Activated CD4-positive, alpha-beta T cell treated with anti-CD3 and anti-CD28 coated beads, Interleukin-2, amount 10 ng/mL, durations not matched to agents 7 days and 5 days (primary cell): Measurements from ENCODE around the gene CAST. TPM values are rescaled to one million over a fixed set of nuclear protein-coding genes. Genes with fewer than 3 reads are reported as not detected.
"Not testable (repeated sequence)": the region's sequence is repeated elsewhere in the genome, so short reads cannot be mapped to it uniquely, and the experiment has no call there.

Experiments
- CTCF ChIA-PET: fragments of 350-600 bp; sonication (Branson Sonifier 250); formaldehyde crosslinking; loops from one replicate; lab custom pipeline; 2021; ENCODE audit warnings: antibody characterized with exemption; lab: Charles Lee
- POLR2A ChIA-PET: fragments of 350-600 bp; sonication (Branson Sonifier 250); formaldehyde crosslinking; loops from one replicate; lab custom pipeline; 2021; ENCODE audit warnings: antibody characterized with exemption; lab: Charles Lee
- DNase-seq: peaks from one replicate; pipeline ENCODE4 v3.0.0-alpha.2; 2020
- H3K27ac Mint-ChIP-seq: one replicate; pipeline ENCODE4 v1.8.0; 2021; ENCODE audit warnings: mild to moderate bottlenecking, moderate library complexity, mixed read lengths
- H3K27me3 Mint-ChIP-seq: one replicate; pipeline ENCODE4 v1.8.0; 2021; ENCODE audit warnings: mixed read lengths
- H3K36me3 Mint-ChIP-seq: one replicate; pipeline ENCODE4 v1.8.0; 2021; ENCODE audit warnings: low read depth, mixed read lengths
- H3K4me1 Mint-ChIP-seq: one replicate; pipeline ENCODE4 v1.8.0; 2021; ENCODE audit warnings: mixed read lengths
- H3K4me3 Mint-ChIP-seq: one replicate; pipeline ENCODE4 v1.8.0; 2021; ENCODE audit warnings: mild to moderate bottlenecking, moderate library complexity, mixed read lengths
- H3K9me3 Mint-ChIP-seq: one replicate; pipeline ENCODE4 v1.8.0; 2021; ENCODE audit warnings: mixed read lengths
- total RNA-seq, 2 experiments: library from RNA; stranded (reverse); gene quantifications; one replicate each; pipeline ENCODE4 v1.2.3, GENCODE V29; 2021

CAST gene, protein sequence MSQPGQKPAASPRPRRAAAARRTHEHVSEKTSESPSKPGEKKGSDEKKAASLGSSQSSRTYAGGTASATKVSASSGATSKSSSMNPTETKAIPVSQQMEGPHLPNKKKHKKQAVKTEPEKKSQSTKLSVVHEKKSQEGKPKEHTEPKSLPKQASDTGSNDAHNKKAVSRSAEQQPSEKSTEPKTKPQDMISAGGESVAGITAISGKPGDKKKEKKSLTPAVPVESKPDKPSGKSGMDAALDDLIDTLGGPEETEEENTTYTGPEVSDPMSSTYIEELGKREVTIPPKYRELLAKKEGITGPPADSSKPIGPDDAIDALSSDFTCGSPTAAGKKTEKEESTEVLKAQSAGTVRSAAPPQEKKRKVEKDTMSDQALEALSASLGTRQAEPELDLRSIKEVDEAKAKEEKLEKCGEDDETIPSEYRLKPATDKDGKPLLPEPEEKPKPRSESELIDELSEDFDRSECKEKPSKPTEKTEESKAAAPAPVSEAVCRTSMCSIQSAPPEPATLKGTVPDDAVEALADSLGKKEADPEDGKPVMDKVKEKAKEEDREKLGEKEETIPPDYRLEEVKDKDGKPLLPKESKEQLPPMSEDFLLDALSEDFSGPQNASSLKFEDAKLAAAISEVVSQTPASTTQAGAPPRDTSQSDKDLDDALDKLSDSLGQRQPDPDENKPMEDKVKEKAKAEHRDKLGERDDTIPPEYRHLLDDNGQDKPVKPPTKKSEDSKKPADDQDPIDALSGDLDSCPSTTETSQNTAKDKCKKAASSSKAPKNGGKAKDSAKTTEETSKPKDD
- 100 to 1,000 TPM; 178 to 218 TPM for total RNA-seq

DNA sequence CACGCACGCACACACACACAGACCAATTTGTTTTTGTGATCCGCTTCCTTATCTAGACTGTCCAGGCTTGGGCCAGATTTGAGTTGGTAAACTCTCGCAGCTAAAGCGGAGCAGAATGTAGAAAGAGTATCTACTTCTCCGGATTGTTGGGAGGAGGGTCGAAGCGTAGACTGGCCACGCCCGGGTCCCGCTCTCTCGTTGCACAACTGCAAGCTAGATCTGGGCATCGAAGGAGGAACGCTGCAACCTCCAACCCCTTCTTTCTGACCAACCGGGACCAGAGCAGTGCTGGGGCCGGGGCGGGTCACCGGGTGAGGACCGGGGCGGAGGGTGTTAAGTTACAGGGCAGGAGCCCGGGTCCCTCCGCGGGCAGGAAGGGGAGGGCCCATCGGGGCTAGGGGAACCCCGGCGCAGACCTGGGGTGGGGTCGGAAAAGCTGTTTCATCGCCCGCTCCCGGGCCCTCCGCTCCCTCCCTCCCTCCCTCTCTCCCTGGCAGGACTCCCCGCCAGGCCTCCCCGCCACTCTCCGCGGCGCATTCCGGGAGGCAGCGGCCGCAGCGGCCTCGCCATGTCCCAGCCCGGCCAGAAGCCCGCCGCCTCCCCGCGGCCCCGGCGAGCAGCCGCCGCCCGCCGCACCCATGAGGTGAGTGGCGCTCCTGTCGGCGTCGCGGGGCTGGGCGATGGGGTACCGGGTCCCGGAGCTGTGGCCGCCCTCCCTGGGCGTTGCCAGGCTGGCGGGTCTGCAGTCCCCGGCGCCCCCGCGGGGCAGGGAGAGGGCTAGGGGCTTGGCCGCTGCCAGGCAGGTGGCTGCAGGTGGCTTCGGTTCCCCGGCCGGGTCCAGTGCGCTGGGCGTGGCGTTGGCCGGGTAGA lies at the start of gene CAST:
Gene CAST (plus strand): TSS at position 522 of the 870 bp plus-strand sequence. CDS start 47 bp downstream, at position 569.
- H3K4me3 Mint-ChIP-seq: peak within 1 kb of the TSS; percentile 96
- H3K9me3 Mint-ChIP-seq: no peaks in the 10 kb centered on the region
- DNase-seq: peak; percentile 84
- POLR2A ChIA-PET: interaction anchor here (0.6 to 1.0 kb wide), 3 partner anchors 39 to 221 kb away, joined by 3 to 4 read pairs (median 3); no protein-coding TSS in a partner anchor
- CTCF ChIA-PET: interaction anchor here (0.5 to 1.3 kb wide), 6 partner anchors 9 to 1095 kb away, joined by 3 read pairs; no protein-coding TSS in a partner anchor
- H3K27ac Mint-ChIP-seq: peak within 1 kb of the TSS; percentile 99
- peaks cover 13% of the 10 kb centered on the region for H3K27me3 Mint-ChIP-seq
- peaks cover 10% of the 10 kb centered on the region for H3K36me3 Mint-ChIP-seq
- peaks cover 58% of the 10 kb centered on the region for H3K4me1 Mint-ChIP-seq

DNA sequence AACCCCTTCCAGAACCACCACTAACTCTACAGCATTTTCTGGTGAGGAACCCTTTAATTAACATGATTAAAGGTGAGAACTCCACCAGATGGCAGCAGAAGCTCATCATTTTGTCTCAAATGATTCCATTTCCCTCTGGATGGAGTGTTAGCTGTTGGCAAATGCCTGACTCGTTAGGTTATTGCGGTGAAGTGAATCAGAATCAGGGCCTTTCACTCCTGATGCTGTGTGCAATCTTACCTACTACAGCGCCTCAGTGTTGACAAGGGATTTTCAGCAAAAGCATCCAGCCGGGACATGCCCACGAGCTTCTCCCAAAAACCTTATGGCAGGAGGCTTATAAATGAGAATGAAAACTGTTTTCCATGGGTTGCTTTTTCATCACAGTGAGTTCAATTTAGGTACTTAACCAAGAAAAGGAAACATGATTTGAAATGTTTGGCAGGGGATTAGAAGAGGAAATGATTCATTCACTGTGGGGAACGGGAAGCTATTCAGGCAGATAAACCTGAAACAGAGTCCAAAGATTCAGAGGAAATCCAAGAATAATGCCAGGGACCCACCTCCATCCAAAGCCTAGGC lies 48.0 kb upstream of the CAST start:
- Mint-ChIP-seq H3K9me3 (peaks cover 2% of the 10 kb centered on the region), H3K27me3 (peaks cover 42% of the 10 kb centered on the region), H3K4me1 (peaks cover 6% of the 10 kb centered on the region), H3K4me3 (no peak overlapping the region), H3K36me3 (no peaks in the 10 kb centered on the region), H3K27ac (no peak overlapping the region)
- DNase-seq: peak; percentile 69
- ChIA-PET CTCF (interaction anchor here (0.7 to 2.0 kb wide), 8 partner anchors 10 to 434 kb away, joined by 3 to 6 read pairs (median 3); no protein-coding TSS in a partner anchor), POLR2A (no interaction called here)

DNA sequence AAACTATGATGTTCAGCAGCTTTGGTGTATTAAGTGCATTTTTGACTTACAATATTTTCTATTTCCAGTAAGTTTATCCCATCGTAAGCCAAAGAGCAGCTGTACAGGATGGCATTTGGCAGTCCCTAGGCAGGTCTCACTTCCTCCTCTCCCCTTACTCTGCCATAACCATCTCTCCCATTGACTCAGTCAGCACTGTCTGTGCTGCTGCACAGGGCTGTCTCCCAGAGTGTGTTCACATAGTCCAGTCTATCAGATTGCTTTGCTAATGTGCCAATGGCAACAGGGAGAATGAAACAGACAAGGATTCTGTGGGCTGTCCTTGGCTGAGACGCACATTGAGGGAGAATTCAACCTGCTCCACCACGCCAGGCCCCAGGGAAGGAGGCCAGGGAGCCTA lies 47.0 kb upstream of the CAST start:
- ChIA-PET CTCF (interaction anchor here (0.5 to 2.0 kb wide), 6 partner anchors 11 to 433 kb away, joined by 3 to 6 read pairs (median 3); no protein-coding TSS in a partner anchor), POLR2A (no interaction called here)
- Mint-ChIP-seq H3K36me3 (no peaks in the 10 kb centered on the region), H3K27me3 (peaks cover 36% of the 10 kb centered on the region), H3K4me3 (no peak overlapping the region), H3K9me3 (peaks cover 7% of the 10 kb centered on the region), H3K4me1 (peaks cover 6% of the 10 kb centered on the region), H3K27ac (no peak overlapping the region)
- DNase-seq: no peak

DNA sequence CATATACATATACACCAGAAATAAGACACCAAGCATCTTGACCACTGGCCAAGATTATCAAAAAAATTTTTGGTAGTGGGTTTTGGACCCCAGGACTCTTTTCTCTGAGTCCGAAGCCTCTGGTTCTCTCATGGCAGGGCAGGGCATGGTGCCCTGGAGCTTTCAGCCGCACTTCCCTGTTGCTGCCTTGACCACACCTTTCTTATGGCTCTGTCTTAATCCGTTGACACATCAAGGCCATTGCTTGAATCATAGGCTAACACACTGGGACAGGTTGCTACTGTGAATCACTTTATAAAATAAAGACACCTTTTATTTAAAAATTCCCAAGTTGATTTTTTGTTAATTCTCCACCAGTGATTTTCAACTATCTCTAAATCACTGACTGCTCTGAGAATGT lies 45.4 kb upstream of the CAST start:
- DNase-seq: no peak
- ChIA-PET POLR2A (no interaction called here), CTCF (interaction anchor here (1.0 to 1.8 kb wide), 3 partner anchors 10 to 44 kb away, joined by 3 to 6 read pairs (median 3); no protein-coding TSS in a partner anchor)

DNA sequence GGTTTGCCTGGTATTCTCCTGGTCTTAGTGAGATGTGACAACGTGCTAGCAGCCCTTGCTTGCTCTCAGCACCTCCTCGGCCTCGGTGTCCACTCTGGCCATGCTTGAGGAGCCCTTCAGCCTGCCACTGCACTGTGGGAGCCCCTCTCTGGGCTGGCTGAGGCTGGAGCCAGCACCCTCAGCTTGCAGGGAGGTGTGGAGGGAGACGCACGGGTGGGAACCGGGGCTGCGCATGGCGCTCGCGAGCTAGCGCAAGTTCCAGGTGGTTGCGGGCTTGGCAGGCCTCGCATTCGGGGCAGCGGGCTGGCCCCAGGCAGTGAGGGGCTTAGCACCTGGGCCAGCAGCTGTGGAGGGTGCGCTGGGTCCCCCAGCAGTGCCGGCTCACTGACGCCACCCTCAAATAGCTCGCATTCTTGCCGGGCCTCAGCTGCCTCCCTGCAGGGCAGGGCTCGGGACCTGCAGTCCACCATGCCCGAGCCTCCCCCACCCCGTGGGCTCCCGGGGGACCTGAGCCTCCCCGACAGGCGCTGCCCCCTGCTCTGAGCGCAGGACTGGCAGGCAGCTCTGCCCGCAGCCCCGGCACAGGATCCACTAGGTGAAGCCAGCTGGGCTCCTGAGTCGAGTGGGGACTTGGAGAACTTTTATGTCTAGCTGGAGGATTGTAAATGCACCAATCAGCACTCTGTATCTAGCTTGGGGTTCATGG lies 43.7 kb upstream of the CAST start:
- not testable (repeated sequence) for H3K9me3 Mint-ChIP-seq, H3K36me3 Mint-ChIP-seq, H3K27ac Mint-ChIP-seq, DNase-seq, H3K27me3 Mint-ChIP-seq, H3K4me3 Mint-ChIP-seq, H3K4me1 Mint-ChIP-seq
- ChIA-PET CTCF (interaction anchor here (0.9 to 1.8 kb wide), 4 partner anchors 8 to 199 kb away, joined by 3 to 6 read pairs (median 3); no protein-coding TSS in a partner anchor), POLR2A (interaction anchor here (0.6 kb wide), 1 partner anchor 48 kb away, joined by 3 read pairs; no protein-coding TSS in a partner anchor)

More for the DNA sequence above, 45.4 kb upstream of the CAST start:
- Mint-ChIP-seq H3K4me1 (peaks cover 8% of the 10 kb centered on the region), H3K9me3 (peaks cover 7% of the 10 kb centered on the region), H3K27me3 (peaks cover 20% of the 10 kb centered on the region), H3K27ac (no peak overlapping the region), H3K4me3 (no peak overlapping the region), H3K36me3 (no peaks in the 10 kb centered on the region)

DNA sequence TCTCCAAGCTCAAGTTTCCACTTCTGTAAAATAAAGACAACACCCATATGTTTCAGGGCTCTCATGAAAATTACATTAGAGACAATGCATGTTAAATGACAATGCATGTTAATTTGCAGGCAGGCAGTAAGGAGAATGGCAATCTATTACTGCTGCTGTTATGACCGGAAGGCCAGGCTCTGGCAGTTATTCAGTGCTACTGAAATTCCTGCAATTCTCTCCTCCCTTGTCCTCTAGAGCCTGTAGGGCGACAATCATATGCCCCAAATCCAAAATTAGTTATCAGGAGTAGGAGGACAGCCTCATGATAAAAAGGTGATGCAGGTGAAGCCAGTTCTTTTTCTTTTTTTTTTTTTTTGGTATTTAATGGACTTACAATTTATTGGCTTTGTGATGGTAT lies 42.2 kb upstream of the CAST start:
- Mint-ChIP-seq H3K4me1 (peaks cover 2% of the 10 kb centered on the region), H3K27me3 (peaks cover 6% of the 10 kb centered on the region), H3K9me3 (peaks cover 7% of the 10 kb centered on the region), H3K4me3 (no peak overlapping the region), H3K36me3 (no peaks in the 10 kb centered on the region), H3K27ac (no peak overlapping the region)
- ChIA-PET POLR2A (no interaction called here), CTCF (interaction anchor here (1.5 kb wide), 1 partner anchor 18 kb away, joined by 4 read pairs; no protein-coding TSS in a partner anchor)
- DNase-seq: no peak

DNA sequence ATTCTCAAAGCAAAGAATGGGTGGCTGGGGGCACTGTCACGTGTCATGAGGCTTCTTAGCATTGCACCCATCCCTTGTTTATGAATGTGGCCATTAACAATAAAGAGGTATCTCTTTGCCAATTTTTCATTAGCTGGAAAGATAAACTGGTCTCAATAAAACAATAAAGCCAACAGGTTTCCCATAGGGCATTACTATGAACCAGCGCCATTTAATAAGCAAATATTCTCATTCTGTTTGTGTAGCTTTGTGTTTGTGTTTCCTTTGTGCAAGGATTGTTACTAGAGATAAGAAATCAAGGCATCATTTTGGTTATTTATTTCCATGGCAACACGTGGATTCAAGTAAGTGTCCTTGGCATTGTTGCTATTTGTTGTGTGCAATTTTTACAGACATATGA lies 37.6 kb upstream of the CAST start:
- Mint-ChIP-seq H3K4me3 (no peak overlapping the region), H3K36me3 (no peaks in the 10 kb centered on the region), H3K27me3 (peaks cover 6% of the 10 kb centered on the region), H3K27ac (no peak overlapping the region), H3K4me1 (peaks cover 12% of the 10 kb centered on the region), H3K9me3 (peaks cover 3% of the 10 kb centered on the region)
- POLR2A ChIA-PET: no interaction called here
- DNase-seq: no peak
- CTCF ChIA-PET: interaction anchor here (1.6 kb wide), 1 partner anchor 10 kb away, joined by 3 read pairs; no protein-coding TSS in a partner anchor

DNA sequence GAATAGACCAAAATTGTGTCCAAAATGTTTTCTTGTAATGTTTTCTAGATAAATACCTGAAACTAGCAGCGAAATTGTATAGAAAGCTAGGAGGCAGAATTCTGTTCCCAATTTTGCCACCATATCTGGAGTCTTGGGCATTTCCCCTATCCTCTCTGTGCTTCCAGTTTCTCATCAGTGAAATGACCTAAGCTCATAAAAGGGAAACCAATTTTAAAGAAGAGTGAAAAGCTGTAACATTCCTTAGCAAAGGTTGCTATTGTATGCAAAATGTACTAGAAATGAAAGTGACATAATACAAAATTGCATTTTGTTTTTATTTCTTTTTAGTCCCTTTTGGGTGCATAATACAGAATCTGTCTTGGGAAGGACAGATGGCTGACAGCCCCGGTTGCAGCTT lies 36.8 kb upstream of the CAST start:
- POLR2A ChIA-PET: no interaction called here
- Mint-ChIP-seq H3K27ac (no peak overlapping the region), H3K9me3 (no peaks in the 10 kb centered on the region), H3K27me3 (peaks cover 6% of the 10 kb centered on the region), H3K4me1 (peaks cover 12% of the 10 kb centered on the region), H3K36me3 (no peaks in the 10 kb centered on the region), H3K4me3 (no peak overlapping the region)
- DNase-seq: no peak
- CTCF ChIA-PET: interaction anchor here (1.6 to 1.7 kb wide), 2 partner anchors 8 to 11 kb away, joined by 3 to 6 read pairs; no protein-coding TSS in a partner anchor

DNA sequence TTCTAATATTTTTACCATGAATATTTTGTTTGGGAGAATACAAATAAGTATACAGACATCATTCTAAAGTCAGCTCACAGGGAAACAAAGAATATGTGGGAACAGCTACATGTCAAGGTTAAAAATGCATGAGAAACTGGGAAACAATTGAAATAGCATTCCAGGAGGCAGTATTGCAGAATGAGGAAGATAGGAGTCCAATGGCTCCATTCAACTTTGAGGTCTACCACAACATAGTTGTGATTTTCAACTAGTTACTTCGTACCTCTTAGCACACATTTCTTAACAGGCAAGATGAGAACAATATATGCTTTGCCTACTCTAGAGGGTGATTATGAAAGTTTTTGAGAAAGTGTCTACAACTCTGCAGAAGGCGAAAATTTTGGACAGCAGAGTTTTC lies 35.2 kb upstream of the CAST start:
- H3K4me1 Mint-ChIP-seq: peaks cover 10% of the 10 kb centered on the region
- CTCF ChIA-PET: interaction anchor here (1.7 kb wide), 1 partner anchor 9 kb away, joined by 6 read pairs; no protein-coding TSS in a partner anchor
- no peaks in the 10 kb centered on the region for H3K9me3 Mint-ChIP-seq
- no peaks in the 10 kb centered on the region for H3K36me3 Mint-ChIP-seq
- no peak for DNase-seq
- H3K27me3 Mint-ChIP-seq: peaks cover 6% of the 10 kb centered on the region
- H3K27ac Mint-ChIP-seq: no peak overlapping the region
- H3K4me3 Mint-ChIP-seq: no peak overlapping the region
- POLR2A ChIA-PET: no interaction called here

DNA sequence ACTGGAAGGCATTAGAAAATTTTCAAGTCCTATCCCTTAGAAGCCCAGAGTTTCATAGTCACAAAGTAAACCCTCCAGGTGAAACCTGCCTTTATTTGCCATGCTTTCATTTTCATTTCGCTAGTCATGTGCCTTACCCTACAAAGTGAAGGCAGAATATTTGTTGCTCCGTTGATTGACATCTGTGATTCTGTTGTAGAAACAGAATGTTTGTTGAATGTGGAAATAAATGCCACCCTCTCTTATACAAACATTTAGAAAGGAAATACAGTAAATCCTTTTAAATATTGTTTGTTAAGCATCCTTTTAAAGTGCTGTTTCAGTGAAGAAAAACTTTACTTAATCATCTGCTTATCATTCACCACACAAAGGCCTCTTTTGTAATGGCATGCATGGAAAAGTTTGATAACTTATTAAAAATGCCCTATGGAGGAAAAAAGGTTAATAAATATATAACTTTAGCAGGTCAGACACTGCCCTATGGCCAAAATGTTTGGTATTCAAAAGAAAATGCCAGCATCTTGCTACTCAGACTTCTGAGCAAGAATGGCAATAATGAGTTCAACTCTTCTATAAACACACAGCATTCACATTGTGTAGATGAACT lies 34.3 kb upstream of the CAST start:
- peak overlapping the region; percentile 16 for H3K4me3 Mint-ChIP-seq
- ChIA-PET CTCF (interaction anchor here (1.1 kb wide), 1 partner anchor 10 kb away, joined by 4 read pairs; no protein-coding TSS in a partner anchor), POLR2A (no interaction called here)
- no peaks in the 10 kb centered on the region for H3K36me3 Mint-ChIP-seq
- no peaks in the 10 kb centered on the region for H3K9me3 Mint-ChIP-seq
- H3K27me3 Mint-ChIP-seq: peaks cover 6% of the 10 kb centered on the region
- peaks cover 10% of the 10 kb centered on the region for H3K4me1 Mint-ChIP-seq
- H3K27ac Mint-ChIP-seq: peak overlapping the region; percentile 75
- DNase-seq: peak; percentile 24

DNA sequence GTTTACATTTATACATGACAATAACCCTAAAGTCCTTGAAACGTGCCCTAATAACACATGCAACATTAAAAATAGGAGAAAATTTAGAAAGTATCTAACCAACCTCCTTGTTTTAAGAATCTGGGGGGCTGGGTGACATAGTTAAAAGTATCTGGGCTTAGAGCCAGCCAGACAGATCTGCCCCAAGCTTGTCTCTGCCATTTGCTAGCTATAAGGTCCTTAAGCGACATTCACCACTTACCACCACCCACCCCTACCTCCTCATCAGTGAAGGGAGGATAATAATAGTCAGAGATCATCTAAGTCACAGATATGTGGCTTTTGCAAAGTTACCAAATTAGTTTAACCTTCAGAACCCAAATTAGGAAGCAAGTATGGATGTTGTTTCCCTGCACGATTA lies 33.8 kb upstream of the CAST start:
- Mint-ChIP-seq H3K36me3 (no peaks in the 10 kb centered on the region), H3K9me3 (no peaks in the 10 kb centered on the region), H3K4me1 (peaks cover 10% of the 10 kb centered on the region), H3K27ac (no peak overlapping the region), H3K4me3 (no peak overlapping the region), H3K27me3 (peaks cover 6% of the 10 kb centered on the region)
- no peak for DNase-seq
- CTCF ChIA-PET: interaction anchor here (0.9 to 1.1 kb wide), 2 partner anchors 10 to 15 kb away, joined by 3 to 4 read pairs; no protein-coding TSS in a partner anchor
- POLR2A ChIA-PET: no interaction called here
